ENCODE results near the gene TEAD1.
"Not testable (repeated sequence)": the region's sequence is repeated elsewhere in the genome, so short reads cannot be mapped to it uniquely, and the experiment has no call there.

DNA sequence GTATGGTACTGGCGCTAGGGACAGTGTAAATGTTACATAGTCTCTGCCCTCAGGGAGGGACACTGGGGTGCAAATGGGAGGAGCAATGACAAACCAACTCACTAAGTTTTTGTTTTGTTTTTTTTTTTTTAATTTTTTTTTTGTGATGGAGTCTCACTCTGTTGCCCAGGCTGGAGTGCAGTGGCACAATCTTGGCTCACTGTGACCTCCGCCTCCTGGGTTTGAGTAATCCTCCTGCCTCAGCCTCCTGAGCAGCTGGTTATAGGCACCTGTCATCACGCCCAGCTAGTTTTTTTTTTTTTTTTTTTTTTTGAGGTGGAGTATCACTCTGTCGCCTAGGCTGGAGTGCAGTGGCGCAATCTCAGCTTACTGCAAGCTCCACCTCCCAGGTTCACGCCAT lies 83.9 kb downstream of the TEAD1 start:
- TF ChIP-seq, protein P1, sequence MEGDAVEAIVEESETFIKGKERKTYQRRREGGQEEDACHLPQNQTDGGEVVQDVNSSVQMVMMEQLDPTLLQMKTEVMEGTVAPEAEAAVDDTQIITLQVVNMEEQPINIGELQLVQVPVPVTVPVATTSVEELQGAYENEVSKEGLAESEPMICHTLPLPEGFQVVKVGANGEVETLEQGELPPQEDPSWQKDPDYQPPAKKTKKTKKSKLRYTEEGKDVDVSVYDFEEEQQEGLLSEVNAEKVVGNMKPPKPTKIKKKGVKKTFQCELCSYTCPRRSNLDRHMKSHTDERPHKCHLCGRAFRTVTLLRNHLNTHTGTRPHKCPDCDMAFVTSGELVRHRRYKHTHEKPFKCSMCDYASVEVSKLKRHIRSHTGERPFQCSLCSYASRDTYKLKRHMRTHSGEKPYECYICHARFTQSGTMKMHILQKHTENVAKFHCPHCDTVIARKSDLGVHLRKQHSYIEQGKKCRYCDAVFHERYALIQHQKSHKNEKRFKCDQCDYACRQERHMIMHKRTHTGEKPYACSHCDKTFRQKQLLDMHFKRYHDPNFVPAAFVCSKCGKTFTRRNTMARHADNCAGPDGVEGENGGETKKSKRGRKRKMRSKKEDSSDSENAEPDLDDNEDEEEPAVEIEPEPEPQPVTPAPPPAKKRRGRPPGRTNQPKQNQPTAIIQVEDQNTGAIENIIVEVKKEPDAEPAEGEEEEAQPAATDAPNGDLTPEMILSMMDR (IDR thresholded peaks at IDR 0.05) = not testable (repeated sequence)
- not testable (repeated sequence) for TF ChIP-seq POLR2A, POLR2AphosphoS5, EP300 (IDR thresholded peaks at IDR 0.05)
